ENCODE results near the gene KLK1.
A peak's percentile ranks its signal among the peaks of the same experiment; 100 is the strongest.

Gene KLK1

GRCh38 chr19:50835785-50836542 lies 12.4 kb upstream of the KLK1 start:
- DNase-seq = peak; percentile 88

DNA sequence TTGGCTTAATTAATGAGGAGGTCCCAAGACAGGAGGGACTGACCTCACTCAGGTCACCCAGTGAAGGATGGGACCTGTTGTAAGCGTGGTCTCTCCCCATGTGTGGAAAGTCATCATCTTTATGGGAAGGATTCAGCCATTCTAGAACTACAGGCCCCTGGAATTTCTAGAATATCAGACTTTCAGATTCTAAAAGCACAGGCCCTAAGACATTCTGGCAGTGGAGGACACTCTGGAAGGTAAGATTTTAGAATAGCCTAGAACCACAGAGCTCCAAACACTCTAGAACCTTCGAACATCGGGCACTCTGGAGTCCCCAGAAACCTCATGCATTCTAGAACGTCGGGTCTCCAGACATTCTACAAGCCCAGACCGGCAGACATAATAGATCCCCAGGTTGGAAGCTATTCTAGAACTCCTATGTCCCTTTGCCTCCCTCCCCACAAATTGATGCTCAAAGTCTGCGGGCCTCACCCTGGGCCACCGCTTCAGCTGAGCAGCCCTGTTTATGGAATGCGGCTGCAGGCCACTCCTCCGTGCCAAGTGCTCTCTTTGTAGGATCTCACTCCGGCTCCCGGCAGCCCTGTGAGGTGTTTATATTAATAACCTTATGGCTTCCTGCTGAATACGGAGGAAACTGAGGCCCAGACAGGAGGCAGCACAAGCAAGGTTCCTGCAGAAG lies 11.7 kb upstream of the KLK1 start:
- DNase-seq = peak; percentile 15

GRCh38 chr19:50833802-50834167 lies 10.2 kb upstream of the KLK1 start:
- DNase-seq = no peak

DNA sequence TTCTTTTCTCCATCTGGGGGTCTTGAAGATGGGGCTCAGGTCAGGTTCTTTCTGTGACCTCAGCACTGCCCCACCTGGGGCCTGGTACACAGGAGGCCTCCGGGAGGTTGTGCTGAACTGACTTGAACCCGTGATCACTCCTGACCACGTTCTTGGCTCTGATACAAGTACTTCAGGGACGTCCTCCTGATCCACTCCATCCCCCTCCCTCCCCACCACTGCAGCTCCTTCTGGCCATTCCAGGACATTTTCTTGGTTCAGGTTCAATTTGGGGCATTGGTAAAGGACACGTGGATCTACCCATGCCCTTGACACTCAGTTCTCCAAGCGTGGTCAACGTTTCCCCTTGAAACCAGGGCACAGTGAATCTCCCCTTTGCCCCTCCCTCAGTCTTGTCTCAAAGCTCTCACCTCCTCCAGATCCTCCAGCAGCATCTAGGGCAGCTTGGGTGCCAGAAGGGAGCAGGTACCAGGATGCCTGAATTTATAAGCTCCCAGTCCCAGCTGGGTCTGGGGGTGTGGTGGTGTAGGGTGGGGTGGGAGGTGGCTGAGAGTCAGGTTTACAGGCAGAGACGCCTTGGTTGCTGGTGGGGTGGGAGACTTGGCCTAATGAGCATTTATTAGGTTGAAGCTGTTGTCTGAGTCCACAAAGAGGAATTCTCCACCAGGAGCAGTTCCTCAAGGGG lies 9.7 kb upstream of the KLK1 start, which contains the start of gene KLK15:
KLK15 (minus strand) TSS at position 458 of the 685 bp plus-strand sequence. CDS start 2,082 bp downstream, outside the sequence.
- no peak for DNase-seq

GRCh38 chr19:50832666-50833065 lies 9.1 kb upstream of the KLK1 start:
- DNase-seq = no peak

DNA sequence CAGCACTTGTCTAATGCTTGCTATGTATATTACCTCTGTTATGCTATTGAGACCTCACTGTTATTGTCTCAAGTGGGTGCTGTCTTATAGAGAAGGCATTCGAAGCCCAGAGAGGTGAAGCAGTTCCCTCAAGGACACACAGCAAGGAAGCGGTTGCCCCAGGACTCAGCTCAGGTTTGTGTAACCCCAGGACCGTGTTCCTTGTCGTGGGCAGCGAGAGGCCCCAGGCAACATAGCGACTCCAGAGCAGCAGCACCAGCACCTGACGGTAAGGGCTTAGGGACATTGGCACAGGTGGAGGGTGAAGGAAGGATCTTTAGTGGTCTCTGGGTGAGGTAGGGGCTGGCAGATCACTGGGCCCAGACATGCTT lies 7.4 kb upstream of the KLK1 start:
- no peak for DNase-seq

DNA sequence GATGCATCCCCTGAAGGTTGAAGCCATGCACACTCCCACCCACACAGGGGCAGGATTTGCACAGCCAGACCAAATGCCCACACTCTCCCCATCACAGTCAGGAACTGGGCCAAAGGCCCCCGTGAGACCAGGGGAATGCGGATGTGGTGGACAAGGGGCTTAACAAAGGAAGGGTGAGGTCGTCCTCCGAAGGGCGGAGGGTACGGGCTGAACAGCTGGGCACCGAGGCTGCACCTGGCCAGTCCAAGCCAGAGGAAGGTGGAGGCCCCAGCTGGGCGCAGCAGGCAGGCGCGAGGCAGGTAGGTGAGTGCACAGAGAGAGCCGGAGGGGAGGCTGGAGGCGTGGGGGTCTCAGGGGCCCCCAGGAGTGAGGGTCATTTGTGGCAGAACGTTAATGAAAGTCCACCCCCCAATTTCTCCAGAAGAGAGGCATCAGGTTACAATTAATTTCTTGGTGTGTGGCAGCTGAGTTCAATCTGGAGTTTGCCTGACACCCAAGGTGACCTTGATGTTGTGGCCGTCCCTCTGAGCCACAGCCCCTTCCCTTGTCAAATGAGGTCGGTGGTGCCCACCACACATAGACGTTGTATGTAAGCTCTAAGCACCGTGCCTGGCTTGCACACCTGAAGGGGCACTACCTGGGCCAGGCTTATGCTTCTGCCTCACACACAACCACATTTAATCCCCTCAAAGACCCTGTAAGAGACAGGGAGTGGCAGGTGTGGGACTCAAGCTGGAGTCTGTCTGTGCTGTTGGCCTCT lies 6.9 kb upstream of the KLK1 start:
- DNase-seq = no peak

DNA sequence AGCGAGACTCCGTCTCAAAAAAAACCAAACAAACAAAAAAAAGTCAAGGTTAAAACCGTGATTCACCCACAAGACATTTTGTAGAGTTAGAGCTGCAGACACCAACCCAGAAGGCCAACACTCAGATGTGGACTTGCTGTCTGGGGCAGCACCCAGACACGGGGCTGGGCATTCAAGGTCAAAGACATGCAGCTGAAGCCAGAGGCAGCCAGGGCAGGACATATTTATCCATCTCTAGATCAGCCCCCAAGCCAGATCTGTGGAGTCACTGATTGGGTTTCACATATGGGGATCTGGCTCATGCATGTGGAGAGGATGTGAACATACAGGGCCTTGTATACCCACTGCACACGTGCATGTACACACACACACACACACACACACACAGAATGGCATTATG lies 6.2 kb upstream of the KLK1 start:
- DNase-seq = no peak

- DNase-seq = no peak
Observed at GRCh38 chr19:50827476-50827875, 3.9 kb upstream of the KLK1 start.

GRCh38 chr19:50826492-50827240 lies 3.1 kb upstream of the KLK1 start:
- DNase-seq = no peak

DNA sequence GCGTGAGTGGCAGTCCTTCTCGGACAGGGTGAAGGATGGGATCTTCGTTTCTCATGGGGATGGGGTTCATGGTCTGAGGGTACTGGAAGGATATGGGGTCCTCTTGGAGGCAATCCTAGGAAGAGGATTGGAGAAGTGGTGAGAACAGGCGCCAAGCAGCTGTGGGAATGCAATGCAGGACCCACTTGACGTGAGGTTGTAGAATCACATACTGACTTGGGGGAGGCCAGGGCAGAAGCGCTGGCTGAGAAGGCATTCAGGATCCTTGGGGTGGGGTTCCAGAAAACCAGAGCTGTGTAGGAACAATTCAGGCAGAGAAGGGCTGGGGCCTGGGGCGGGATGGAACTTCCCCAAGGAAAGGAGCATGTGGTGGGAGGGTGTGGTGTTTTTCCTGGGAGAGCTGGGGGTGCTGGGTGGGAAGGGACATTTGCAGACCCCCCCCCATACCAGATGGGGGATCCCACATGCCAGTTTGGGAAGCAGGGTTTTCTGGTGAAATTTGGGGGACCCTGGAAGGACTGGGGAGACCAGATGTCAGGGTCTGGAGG lies 852 bp downstream of the KLK1 start:
- DNase-seq = no peak

GRCh38 chr19:50821622-50822021 lies 2.0 kb downstream of the KLK1 start:
- DNase-seq = no peak

- DNase-seq = no peak
Observed at GRCh38 chr19:50821248-50821612, 2.4 kb downstream of the KLK1 start.

GRCh38 chr19:50820549-50821247 lies 2.9 kb downstream of the KLK1 start:
- peak; percentile 6 for DNase-seq

DNA sequence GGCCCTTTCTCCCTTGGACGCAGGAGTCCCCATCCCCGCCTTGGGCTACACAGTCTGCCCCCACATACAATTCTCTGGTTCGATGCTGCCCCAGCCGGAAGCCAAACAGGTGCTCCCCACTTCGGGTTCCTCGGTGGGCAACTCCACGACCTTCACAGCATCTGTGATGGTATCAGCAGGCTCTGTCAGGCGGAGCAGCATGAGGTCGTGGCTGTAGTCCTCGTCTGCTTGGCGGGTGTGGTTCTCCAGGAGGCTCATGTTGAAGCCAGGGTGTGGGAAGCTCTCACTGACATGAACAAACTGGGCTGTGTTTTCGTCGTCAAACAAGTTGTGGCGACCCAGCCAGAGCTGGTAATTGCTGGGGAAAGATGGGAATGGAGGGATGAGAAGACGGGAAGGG lies 3.5 kb downstream of the KLK1 start:
- DNase-seq = no peak

DNA sequence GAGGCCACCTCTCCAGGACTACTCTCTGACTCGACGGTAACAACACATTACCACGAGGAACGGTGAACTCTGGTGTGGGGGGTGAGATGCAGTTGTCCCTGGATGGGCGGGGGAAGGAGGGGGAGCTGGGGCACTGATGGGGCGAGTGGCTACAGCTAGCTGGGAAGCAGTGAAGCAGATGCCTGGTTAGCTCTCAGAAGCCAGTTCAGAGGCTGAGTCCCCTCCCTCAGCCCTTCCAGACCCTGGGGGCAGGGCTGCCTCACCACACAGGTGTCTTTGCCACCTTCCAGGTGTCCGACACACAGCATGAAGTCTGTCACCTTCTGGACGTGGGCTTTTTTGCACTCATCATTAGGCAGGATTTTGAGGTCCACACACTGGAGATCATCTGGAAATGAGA lies 4.0 kb downstream of the KLK1 start:
- no peak for DNase-seq

- no peak for DNase-seq
Observed at GRCh38 chr19:50818859-50819472, 4.6 kb downstream of the KLK1 start.

DNA sequence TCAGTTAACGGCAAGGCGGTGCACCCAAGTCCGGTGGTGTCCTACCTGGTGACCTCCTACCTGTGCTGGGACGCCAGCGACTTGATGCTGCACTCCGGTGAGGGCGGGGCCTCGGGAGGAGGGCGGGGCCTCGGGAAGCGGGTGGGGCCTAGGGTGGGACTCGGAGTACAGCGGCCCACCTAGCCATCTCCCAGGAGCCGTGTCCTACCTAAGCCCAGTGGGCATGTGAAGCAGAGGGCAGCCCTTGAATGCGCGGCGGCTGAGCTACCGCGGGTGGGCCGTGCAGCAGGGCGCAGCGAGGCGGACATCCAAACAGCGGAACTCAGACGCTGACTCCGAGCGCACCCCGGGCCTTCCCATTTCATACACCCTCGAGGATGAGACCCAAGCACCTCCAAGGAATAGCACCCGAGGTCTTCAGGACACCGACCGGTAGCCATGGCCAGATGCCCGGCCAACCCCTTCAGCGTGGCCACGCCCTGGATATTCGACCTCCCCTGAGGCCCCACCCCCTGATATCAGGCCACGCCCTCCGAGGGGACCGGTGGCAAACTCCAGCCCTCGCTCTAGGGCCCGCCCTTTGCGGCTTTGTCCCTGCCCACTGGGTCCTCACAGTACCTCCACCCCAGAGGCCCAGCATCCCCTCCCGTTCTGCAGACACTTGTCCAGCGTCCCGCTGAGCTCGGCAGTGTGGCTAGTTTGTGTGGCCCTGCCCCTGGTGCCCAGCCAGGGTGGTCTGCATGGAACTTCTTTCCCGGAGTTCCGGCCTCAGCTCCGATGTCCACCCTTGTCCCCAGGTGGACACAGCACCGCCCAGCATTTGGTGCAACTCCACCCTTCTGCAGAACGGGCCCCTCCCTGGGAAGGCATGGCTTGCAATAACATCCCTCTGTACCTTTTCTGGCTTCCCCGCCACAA lies 5.4 kb downstream of the KLK1 start:
- peak; percentile 56 for DNase-seq

DNA sequence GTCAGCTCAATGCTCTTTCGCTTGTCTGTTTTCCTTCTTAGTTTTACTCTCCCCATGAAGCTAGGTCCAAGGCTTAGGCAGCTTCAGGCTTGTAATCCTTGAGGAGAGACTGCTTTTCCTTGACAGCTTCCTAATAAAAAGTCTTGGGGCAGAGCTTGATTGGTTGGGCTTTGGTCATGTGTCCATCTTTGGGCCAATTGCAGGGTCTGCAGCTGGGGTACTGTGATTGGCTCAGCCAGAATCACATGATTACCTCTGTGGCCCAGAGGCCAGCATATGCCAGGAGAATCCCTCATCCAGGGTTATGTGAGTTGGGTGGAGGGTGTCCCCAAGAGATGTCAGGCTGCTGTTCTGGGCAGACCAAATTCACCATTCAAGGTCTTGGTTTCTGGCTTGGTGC lies 8.1 kb downstream of the KLK1 start:
- DNase-seq = no peak

DNA sequence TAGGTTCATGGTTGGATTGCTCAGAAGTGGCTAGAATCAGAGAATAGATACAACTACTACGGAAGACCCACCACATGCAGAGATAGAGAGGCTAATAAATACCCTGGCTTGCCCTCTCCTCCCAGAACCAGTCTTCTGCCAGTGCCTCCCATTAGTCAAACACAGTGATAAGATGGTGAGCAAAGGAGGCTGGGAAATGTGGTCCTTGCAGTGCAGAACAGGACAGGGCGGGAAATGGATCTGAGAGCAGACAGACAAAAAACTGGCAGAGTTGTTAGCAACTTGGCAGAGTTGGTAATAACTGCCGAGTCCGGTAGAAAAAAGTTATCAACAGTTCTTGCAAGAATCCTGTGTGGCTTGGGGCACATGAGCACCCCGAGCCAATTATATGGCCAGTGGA lies 8.7 kb downstream of the KLK1 start:
- no peak for DNase-seq
